ENCODE data around the gene GRK2.
"Not testable (repeated sequence)": the region's sequence is repeated elsewhere in the genome, so short reads cannot be mapped to it uniquely, and the experiment has no call there.

GRK2 gene

DNA sequence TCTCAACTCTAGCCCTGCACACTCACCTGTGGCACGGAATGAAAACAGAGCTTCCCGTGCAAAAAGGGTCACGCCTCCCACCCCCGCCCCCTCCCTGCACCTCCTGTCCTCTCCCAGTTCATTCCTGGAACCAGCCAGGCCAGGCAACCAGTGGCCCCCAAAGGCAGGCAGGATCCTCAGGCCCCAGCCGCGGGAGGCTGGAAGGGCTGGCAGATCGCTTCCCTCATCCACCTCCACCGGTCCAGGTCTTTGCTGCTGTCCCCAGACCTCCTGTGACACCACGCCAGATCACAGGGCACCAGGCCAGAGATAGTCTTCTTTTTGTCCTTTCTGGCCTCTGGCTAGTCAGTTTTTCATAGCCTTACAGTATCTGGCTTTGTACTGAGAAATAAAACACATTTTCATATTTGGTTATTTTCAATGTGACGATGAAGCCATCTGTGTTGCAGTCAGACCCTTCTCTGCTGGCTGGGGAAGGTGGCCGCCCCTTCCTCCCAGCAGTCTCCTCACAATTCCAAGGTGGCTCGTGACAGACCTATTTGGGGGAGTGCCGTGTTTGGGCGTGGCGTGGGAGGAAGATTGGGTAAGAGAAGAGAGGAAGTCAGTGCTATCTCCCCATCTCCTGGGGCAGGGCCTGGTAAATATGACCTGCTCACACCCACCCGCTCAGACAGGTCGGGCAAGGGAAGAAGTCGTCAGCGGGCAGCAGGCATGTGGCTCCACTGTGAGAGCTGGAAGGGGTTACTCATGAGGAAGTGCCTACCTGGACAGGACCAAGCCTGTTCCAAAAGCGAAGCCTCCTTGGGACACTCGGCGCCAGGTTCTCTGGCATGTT, 46.1 kb downstream of the GRK2 start:
- peak; percentile 14 for DNase-seq (ENCODE audit: low spot score)

- DNase-seq (ENCODE audit: low spot score): no peak
Measured at GRCh38 chr11:67313125-67313890, 47.0 kb downstream of the GRK2 start.

DNA sequence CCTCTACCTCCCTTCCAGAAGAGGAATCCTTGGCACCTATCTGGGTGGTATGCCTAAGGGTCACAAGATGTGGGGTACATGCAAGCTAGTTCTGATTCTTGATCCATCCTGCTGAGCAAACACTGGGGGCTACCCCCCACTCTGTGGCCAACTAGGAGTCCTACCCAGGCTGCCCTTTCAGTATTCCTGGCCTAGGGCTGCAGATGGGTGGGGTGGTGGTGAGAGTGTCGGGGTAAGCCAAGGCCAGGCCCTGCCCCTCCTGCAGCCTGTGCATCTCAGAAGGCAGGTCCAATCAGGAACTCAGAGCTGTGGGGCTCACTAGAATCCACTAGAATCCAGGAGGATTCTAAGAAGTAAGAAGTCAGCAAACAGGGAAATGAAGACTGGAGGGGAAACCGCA, 47.9 kb downstream of the GRK2 start:
- no peak for DNase-seq (ENCODE audit: low spot score)

DNA sequence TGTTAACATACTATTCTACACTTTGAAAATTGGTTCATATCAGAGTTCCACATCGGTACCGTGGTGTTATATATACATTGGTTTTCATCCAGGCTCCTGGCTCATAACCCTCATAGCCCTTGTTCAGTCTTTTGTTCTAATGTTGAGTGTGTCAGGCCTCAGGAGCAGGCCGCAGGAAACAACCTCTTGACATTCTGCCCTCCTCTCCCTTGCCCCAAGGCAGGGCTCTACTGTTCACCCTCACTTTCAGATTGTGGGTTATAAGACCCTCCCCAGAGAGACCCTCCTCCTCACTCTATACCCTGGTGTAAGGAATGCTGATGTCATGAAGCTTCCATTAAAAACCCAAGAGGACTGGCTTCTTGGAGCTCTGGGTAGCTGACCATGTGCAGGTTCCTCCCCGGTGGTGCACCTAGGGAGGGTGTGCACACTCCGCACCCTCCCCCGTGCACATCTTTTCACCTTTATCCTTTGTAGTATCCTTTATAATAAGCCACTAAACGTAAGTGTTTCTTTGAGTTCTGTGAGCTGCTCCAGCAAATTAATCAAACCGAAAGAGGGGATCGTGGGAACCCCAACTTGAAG, 49.1 kb downstream of the GRK2 start:
- no peak for DNase-seq (ENCODE audit: low spot score)

DNA sequence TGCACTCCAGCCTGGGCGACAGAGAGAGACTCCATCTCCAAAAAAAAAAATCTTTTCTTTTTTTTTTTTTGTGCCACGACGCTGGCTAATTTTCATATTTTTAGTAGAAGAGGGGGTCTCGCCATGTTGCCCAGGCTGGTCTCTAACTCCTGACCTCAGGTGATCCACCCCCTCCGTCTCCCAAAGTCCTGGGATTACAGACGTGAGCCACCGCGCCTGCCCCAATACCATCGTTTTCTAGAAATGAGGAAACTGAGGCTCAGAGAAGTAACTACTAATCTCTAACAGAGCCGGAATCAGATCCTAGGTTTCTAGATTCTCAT, 50.6 kb downstream of the GRK2 start:
- no peak for DNase-seq (ENCODE audit: low spot score)

DNA sequence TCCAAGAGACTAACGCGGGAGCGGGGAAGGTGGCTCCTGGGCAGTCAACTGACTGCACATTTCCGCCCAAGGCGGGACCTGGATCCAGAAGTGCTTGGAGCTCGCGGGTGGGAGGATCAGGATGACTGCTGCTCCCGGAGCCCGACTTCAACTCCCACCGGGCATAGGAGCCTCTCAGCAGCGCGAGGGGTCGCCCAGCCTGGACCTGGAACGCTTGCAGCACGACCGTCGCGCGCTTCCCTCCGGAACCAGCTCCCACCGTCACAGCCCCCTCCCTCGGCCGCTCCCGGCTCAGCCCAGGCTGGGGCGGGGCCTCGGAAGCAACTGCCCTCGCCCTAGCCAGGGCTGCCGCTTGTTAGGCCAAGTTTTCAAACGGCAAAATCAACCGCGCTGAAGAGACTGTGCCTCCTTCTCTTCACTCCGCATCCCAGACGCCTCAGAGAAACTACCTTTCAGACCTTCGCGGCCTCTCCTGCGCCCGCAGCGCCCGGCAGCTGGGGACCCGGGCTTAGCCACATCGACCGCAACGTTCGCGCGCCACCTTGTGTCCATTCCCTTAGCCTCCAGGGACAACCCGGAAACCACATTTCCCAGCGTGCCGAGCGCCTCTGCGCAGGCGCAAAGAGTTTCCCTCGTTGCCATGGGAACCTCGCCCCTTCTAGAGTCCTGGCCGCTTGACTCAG, 51.1 kb downstream of the GRK2 start:
- peak; percentile 99 for DNase-seq (ENCODE audit: low spot score)

GRCh38 chr11:67317888-67318555, 51.7 kb downstream of the GRK2 start:
- no peak for DNase-seq (ENCODE audit: low spot score)

- DNase-seq (ENCODE audit: low spot score): not testable (repeated sequence)
Measured at GRCh38 chr11:67318876-67319275, 52.6 kb downstream of the GRK2 start.

DNA sequence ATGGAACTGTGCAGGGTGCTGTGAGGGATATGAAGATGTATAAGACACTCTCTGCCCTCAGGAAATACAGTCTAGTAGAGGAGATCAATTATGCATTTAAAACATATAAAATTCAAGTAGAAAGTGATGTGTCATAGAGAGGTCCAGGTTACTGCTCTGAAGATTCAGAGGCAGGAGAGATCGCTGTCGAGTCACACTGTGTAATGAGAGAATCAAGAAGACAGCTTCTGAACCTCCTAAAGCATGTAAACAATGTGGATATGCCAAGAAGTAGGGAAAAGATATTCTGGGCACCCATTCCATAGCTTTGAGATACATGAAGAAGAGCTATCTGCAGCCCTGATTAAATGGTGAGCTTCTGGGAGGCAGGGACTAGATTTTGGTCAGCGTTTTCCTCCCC, 53.7 kb downstream of the GRK2 start:
- DNase-seq (ENCODE audit: low spot score): no peak

DNA sequence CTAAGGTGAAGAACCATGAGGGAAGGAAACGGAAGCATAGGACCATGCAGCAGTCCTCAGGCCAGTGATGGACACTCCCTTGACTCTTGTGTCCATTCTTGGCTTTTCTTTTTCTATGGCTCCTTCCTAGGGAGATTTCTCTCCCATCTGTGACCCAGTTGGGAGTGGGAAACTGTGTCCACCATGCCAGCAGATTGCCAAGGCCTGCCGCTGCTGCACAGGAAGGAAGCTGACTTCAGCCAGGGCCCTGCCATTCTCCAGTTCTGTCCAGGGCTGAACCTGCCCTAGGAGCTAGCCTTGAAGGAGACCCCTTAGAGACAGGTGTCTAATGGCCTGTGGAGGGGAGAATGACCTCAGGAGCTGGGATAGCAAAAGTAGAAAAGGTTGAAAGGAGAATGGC, 54.4 kb downstream of the GRK2 start:
- no peak for DNase-seq (ENCODE audit: low spot score)

DNA sequence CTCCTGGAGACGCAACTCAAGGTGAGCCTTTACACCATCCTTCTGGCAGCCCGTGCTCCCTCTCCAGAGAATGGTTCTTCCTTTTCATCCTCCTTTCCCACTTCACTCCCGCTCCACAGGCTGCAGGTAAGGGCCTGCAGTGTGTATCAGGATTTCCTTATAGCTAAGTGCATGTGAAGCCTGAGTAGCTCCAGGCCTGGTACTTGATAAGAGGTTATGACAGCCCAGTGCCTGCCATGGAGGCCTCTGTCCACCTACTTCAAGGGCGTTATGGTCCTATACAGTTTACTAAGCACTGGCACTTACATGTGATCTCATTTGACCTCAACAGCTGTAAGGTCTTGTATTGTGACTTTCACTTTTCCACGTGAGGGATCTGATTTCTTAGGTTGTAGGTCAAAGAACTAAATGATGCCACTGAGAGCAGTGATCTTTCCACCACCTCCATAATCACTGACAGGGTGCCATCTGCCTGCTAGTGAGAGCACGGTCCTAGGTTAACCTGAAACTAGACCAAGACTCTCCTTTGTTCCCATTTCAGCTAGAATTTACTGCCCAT, 55.1 kb downstream of the GRK2 start:
- DNase-seq (ENCODE audit: low spot score): no peak

GRCh38 chr11:67322049-67322448, 55.8 kb downstream of the GRK2 start:
- DNase-seq (ENCODE audit: low spot score): no peak

GRCh38 chr11:67323526-67323925, 57.3 kb downstream of the GRK2 start:
- no peak for DNase-seq (ENCODE audit: low spot score)

DNA sequence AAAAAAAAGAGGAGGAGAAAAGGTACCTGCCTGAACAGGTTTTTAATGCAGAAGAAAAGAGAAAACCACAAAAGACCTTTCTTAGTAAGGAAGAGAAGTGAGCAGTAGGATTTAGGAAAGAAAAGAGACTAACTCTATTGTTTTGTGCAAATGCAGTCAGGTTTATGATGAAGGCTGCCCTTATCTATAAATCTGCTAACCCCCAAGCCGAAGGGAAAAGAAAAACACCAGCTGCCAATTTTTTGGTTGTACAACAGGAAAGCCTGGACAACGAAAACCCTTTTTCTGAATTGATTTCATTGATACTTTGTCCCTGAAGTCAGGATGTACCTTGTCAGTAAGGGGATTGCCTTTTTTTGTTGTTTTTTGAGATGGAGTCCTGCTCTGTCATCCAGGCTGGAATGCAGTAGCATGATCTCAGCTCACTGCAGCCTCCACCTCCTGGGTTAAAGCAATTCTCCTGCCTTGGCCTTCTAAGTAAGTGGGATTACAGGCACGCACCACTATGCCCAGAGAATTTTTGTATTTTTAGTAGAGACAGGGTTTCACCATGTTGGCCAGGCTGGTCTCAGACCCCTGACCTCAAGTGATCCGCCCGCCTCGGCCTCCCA, 65.9 kb downstream of the GRK2 start:
- DNase-seq (ENCODE audit: low spot score): no peak
